ENCODE measurements around the gene ADAMTS12. TPM values are rescaled to one million over a fixed set of nuclear protein-coding genes. Genes with fewer than 3 reads are reported as not detected.

The ADAMTS12 gene
- polyA plus RNA-seq, 1 donor (not counting 4 experiments of a cell fraction or from before 2014, with no cell fraction given), result 0.49 TPM

DNA sequence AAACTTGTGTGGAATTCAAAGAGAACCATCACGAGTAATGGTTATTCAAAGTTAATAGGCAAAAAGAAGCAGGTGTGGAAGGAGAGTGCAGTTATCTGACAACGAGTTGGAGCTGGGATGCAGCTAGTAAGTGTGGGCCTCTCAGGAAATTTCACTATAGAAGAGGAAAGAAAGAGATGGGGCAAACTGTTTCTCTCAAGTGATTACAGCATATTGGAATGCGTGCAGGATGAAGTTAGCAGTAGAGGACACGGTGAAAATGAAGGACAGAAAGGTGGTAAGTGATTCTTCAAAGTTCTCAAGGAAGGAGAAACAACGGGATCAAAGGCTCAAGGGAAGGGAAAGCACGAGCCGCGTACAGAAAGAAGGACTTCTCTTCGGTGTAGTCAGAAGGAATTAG is 84.0 kb downstream of the ADAMTS12 start:
- H3K4me1 ChIP-seq (ENCODE audit: control insufficient read depth, extremely low read depth, insufficient read depth, low read length), result peaks cover 9% of the 10 kb centered on the region
- H3K9me1 ChIP-seq (ENCODE audit: control insufficient read depth, extremely low read depth, insufficient read depth, low read length), result no peaks in the 10 kb centered on the region
- H3K27ac ChIP-seq (ENCODE audit: control insufficient read depth, insufficient read depth, low read length), result no peak overlapping the region
- H3K9ac ChIP-seq (ENCODE audit: control insufficient read depth, extremely low read depth, insufficient read depth, low read length), result no peak overlapping the region
- H3K79me2 ChIP-seq (ENCODE audit: control insufficient read depth, insufficient read depth, low read length), result no peaks in the 10 kb centered on the region
- H3K4me3 ChIP-seq (ENCODE audit: control insufficient read depth in 2 of 3, extremely low read depth in 1 of 3, insufficient read depth in 2 of 3, low read depth in 1 of 3, low read length in 3 of 3), result no peak overlapping the region
- DNase-seq (ENCODE audit: low read depth, low spot score) (no peak), FAIRE-seq (no peak)
- no peak overlapping the region for H2AFZ ChIP-seq (ENCODE audit: control insufficient read depth, low read length)
- H3K9me3 ChIP-seq (ENCODE audit: control insufficient read depth, low read depth, low read length), result no peaks in the 10 kb centered on the region
- no peaks in the 10 kb centered on the region for H3K36me3 ChIP-seq (ENCODE audit: control insufficient read depth in 2 of 2, extremely low read depth in 1 of 2, insufficient read depth in 2 of 2, low read length in 2 of 2)
- H3K4me2 ChIP-seq (ENCODE audit: control insufficient read depth, extremely low read depth, insufficient read depth, low read depth, low read length), result no peak overlapping the region
- dilution Hi-C loops (cut with MboI; ENCODE audit: extremely low pct_ligation_motif_present, low sequenced_read_pairs), result no loop called here
- no peak for TF ChIP-seq EZH2 (IDR thresholded peaks at IDR 0.05; ENCODE audit: low read length)
- TF ChIP-seq, protein P1, sequence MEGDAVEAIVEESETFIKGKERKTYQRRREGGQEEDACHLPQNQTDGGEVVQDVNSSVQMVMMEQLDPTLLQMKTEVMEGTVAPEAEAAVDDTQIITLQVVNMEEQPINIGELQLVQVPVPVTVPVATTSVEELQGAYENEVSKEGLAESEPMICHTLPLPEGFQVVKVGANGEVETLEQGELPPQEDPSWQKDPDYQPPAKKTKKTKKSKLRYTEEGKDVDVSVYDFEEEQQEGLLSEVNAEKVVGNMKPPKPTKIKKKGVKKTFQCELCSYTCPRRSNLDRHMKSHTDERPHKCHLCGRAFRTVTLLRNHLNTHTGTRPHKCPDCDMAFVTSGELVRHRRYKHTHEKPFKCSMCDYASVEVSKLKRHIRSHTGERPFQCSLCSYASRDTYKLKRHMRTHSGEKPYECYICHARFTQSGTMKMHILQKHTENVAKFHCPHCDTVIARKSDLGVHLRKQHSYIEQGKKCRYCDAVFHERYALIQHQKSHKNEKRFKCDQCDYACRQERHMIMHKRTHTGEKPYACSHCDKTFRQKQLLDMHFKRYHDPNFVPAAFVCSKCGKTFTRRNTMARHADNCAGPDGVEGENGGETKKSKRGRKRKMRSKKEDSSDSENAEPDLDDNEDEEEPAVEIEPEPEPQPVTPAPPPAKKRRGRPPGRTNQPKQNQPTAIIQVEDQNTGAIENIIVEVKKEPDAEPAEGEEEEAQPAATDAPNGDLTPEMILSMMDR (optimal IDR thresholded peaks at IDR 0.05 in 1 of 3, IDR thresholded peaks at IDR 0.05 in 1 of 3, conservative IDR thresholded peaks at IDR 0.05 in 1 of 3; ENCODE audit: extremely low read depth in 1 of 3, insufficient read depth in 2 of 3, low read length in 3 of 3), result no peak
- H3K27me3 ChIP-seq (ENCODE audit: control insufficient read depth, extremely low read depth, insufficient read depth, low read length), result no peaks in the 10 kb centered on the region
- H4K20me1 ChIP-seq (ENCODE audit: control insufficient read depth, extremely low read depth, insufficient read depth, low read length), result no peaks in the 10 kb centered on the region

- Histone ChIP-seq H3K4me3 (ENCODE audit: control insufficient read depth in 2 of 3, extremely low read depth in 1 of 3, insufficient read depth in 2 of 3, low read depth in 1 of 3, low read length in 3 of 3) (no peak overlapping the region), H3K36me3 (ENCODE audit: control insufficient read depth in 2 of 2, extremely low read depth in 1 of 2, insufficient read depth in 2 of 2, low read length in 2 of 2) (no peaks in the 10 kb centered on the region), H3K4me1 (ENCODE audit: control insufficient read depth, extremely low read depth, insufficient read depth, low read length) (peaks cover 9% of the 10 kb centered on the region), H4K20me1 (ENCODE audit: control insufficient read depth, extremely low read depth, insufficient read depth, low read length) (no peaks in the 10 kb centered on the region), H3K4me2 (ENCODE audit: control insufficient read depth, extremely low read depth, insufficient read depth, low read depth, low read length) (no peak overlapping the region), H3K79me2 (ENCODE audit: control insufficient read depth, insufficient read depth, low read length) (no peaks in the 10 kb centered on the region), H3K9me3 (ENCODE audit: control insufficient read depth, low read depth, low read length) (no peaks in the 10 kb centered on the region), H3K9me1 (ENCODE audit: control insufficient read depth, extremely low read depth, insufficient read depth, low read length) (no peaks in the 10 kb centered on the region), H3K9ac (ENCODE audit: control insufficient read depth, extremely low read depth, insufficient read depth, low read length) (no peak overlapping the region), H3K27ac (ENCODE audit: control insufficient read depth, insufficient read depth, low read length) (no peak overlapping the region), H3K27me3 (ENCODE audit: control insufficient read depth, extremely low read depth, insufficient read depth, low read length) (no peaks in the 10 kb centered on the region), H2AFZ (ENCODE audit: control insufficient read depth, low read length) (peak overlapping the region; percentile 24)
- dilution Hi-C loops (cut with MboI; ENCODE audit: extremely low pct_ligation_motif_present, low sequenced_read_pairs), result no loop called here
- FAIRE-seq (no peak), DNase-seq (ENCODE audit: low read depth, low spot score) (no peak)
- TF ChIP-seq, protein P1 (optimal IDR thresholded peaks at IDR 0.05 in 1 of 3, IDR thresholded peaks at IDR 0.05 in 1 of 3, conservative IDR thresholded peaks at IDR 0.05 in 1 of 3; ENCODE audit: extremely low read depth in 1 of 3, insufficient read depth in 2 of 3, low read length in 3 of 3), result no peak
- no peak for TF ChIP-seq EZH2 (IDR thresholded peaks at IDR 0.05; ENCODE audit: low read length)
These were observed 84.9 kb downstream of the ADAMTS12 start for GRCh38 chr5:33806738-33807442.
